AG04450 (cell line): ENCODE data around the gene CAP2. TPM values are rescaled to one million over a fixed set of nuclear protein-coding genes. Genes with fewer than 3 reads are reported as not detected.

Source experiments
- CTCF ChIA-PET: fragments of 300-600, 350-600 bp; formaldehyde crosslinking; extraction: SDS; loops from one replicate; lab custom pipeline; 2022; ENCODE audit warnings: antibody characterized with exemption, inconsistent platforms; lab: Charles Lee
- POLR2A ChIA-PET: fragments of 350-600 bp; formaldehyde crosslinking; extraction: SDS; loops from one replicate; lab custom pipeline; 2021; ENCODE audit warnings: antibody characterized with exemption, inconsistent platforms; lab: Yijun Ruan, JAX
- DNase-seq: peaks from one replicate; pipeline ENCODE4 v3.0.0-alpha.2; 2011; ENCODE audit warnings: low read depth, low spot score
- H3K27ac ChIP-seq: one replicate; pipeline ENCODE4 v1.5.1; 2012; ENCODE audit warnings: low read depth, low read length, control low read depth
- H3K27me3 ChIP-seq: one replicate; pipeline ENCODE4 v1.6.0; 2012; ENCODE audit warnings: low read length; ENCODE audit not compliant: control insufficient read depth, insufficient read depth
- H3K4me3 ChIP-seq: 2 replicates; pipeline ENCODE4 v1.5.1; 2011; ENCODE audit warnings: mild to moderate bottlenecking, low read depth, low read length, control low read depth
- H3K9me3 ChIP-seq: 2 replicates; pipeline ENCODE4 v1.5.1; 2012; ENCODE audit warnings: low read length; ENCODE audit not compliant: control insufficient read depth, insufficient read depth
- polyA plus RNA-seq: library from polyadenylated mRNA; depleted of rRNA; stranded (reverse); fragments of >200 nt; gene quantifications from 2 replicates; pipeline ENCODE4 v1.2.3, GENCODE V29; 2011
- TF ChIP-seq, protein P1 (sequence below): IDR thresholded peaks from 2 replicates; pipeline ENCODE4 v1.5.1; 2011; ENCODE audit warnings: low read depth, low read length, control low read depth, inconsistent platforms

CAP2 gene
- polyA plus RNA-seq, 1 experiment, result 74.4 TPM

- ChIA-PET CTCF (no interaction called here), POLR2A (no interaction called here)
- no peak for DNase-seq
- Histone ChIP-seq H3K9me3 (no peaks in the 10 kb centered on the region; the same call in 1 of the 2 replicates), H3K27me3 (no peaks in the 10 kb centered on the region), H3K4me3 (no peak overlapping the region), H3K27ac (no peak overlapping the region)
- TF ChIP-seq, protein P1, sequence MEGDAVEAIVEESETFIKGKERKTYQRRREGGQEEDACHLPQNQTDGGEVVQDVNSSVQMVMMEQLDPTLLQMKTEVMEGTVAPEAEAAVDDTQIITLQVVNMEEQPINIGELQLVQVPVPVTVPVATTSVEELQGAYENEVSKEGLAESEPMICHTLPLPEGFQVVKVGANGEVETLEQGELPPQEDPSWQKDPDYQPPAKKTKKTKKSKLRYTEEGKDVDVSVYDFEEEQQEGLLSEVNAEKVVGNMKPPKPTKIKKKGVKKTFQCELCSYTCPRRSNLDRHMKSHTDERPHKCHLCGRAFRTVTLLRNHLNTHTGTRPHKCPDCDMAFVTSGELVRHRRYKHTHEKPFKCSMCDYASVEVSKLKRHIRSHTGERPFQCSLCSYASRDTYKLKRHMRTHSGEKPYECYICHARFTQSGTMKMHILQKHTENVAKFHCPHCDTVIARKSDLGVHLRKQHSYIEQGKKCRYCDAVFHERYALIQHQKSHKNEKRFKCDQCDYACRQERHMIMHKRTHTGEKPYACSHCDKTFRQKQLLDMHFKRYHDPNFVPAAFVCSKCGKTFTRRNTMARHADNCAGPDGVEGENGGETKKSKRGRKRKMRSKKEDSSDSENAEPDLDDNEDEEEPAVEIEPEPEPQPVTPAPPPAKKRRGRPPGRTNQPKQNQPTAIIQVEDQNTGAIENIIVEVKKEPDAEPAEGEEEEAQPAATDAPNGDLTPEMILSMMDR, result no peak
Observed at GRCh38 chr6:17388365-17388764, 5.0 kb upstream of the CAP2 start.

DNA sequence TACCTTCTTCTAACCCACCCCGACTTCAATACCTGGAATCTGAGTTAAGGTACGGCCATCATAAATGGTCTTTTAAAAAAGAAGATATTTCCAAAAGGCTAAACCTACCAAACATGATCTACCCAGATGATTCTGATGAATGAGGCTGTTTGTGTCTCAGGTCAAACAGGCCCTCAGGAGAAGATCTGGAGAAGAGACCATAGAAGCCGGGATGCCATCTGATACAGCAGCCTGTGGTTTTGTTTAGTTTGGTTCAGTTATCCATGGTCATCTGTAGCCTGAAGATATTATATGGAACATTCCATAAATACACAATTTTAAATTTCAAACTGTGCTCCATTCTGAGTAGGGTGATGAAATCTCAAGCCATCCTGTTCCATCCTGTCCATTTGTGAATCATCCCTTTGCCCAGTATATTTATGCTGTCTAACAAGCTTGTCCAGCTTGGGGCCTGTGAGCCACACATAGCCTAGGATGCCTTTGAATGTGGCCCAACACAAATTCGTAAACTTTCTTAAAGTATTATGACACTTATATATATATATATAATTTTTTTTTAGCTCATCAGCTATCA lies 4.0 kb upstream of the CAP2 start:
- H3K27ac ChIP-seq, result no peak overlapping the region
- H3K27me3 ChIP-seq, result no peaks in the 10 kb centered on the region
- ChIA-PET CTCF (no interaction called here), POLR2A (interaction anchor here (0.5 kb wide), 1 partner anchor 211 kb away, joined by 3 read pairs; the partner anchor contains the start of gene FAM8A1)
- TF ChIP-seq, protein P1, result no peak
- no peaks in the 10 kb centered on the region for H3K9me3 ChIP-seq
- no peak overlapping the region for H3K4me3 ChIP-seq
- DNase-seq, result no peak

- no peak for DNase-seq
- H3K27ac ChIP-seq, result no peak overlapping the region
- ChIA-PET CTCF (no interaction called here), POLR2A (no interaction called here)
- no peaks in the 10 kb centered on the region for H3K9me3 ChIP-seq
- TF ChIP-seq, protein P1, result no peak
- no peak overlapping the region for H3K4me3 ChIP-seq
- H3K27me3 ChIP-seq, result no peaks in the 10 kb centered on the region
Observed at GRCh38 chr6:17390276-17390675, 3.1 kb upstream of the CAP2 start.

GRCh38 chr6:17391976-17392375 lies 1.4 kb upstream of the CAP2 start:
- CTCF ChIA-PET, result no interaction called here
- Histone ChIP-seq H3K27me3 (no peaks in the 10 kb centered on the region), H3K4me3 (no peak overlapping the region), H3K9me3 (no peaks in the 10 kb centered on the region), H3K27ac (no peak overlapping the region)
- TF ChIP-seq, protein P1, result no peak
- DNase-seq, result no peak
- POLR2A ChIA-PET, result no interaction called here

GRCh38 chr6:17393892-17394631 lies 667 bp downstream of the CAP2 start:
- TF ChIP-seq, protein P1, result no peak
- CTCF ChIA-PET, result interaction anchor here (0.6 to 1.4 kb wide), 2 partner anchors 215 to 238 kb away, joined by 3 read pairs; no protein-coding TSS in a partner anchor
- no peaks in the 10 kb centered on the region for H3K9me3 ChIP-seq
- no peak for DNase-seq
- POLR2A ChIA-PET, result interaction anchor here (0.6 to 1.0 kb wide), 5 partner anchors 13 to 306 kb away, joined by 3 to 7 read pairs (median 4); no protein-coding TSS in a partner anchor
- H3K4me3 ChIP-seq, result peak overlapping the region; percentile 71
- no peaks in the 10 kb centered on the region for H3K27me3 ChIP-seq
- H3K27ac ChIP-seq, result peak overlapping the region; percentile 62
